SK-N-SH treated with all-trans-retinoic acid at 6 μM for 48 hours (cell line): Measurements from ENCODE around the gene CD22.
"Not testable (repeated sequence)": the region's sequence is repeated elsewhere in the genome, so short reads cannot be mapped to it uniquely, and the experiment has no call there.

Experiments
- ATAC-seq: fragments of 200-7000 bp; cut with Tn5 transposase; 3 replicates; pipeline ENCODE4 v1.9.1; 2020; ENCODE audit warnings: mild to moderate bottlenecking, moderate library complexity
- ARNTL ChIP-seq: fragments of 450-650 bp; formaldehyde crosslinking; IDR thresholded peaks from 2 replicates; pipeline ENCODE4 v1.5.0; 2020; ENCODE audit warnings: low read depth, mild to moderate bottlenecking, moderate library complexity, borderline replicate concordance
- BACH2 ChIP-seq: fragments of 250-450 bp; sonication (Bioruptor Pico); IDR thresholded peaks from 2 replicates; pipeline ENCODE4 v1.9.0; 2021; ENCODE audit warnings: mild to moderate bottlenecking, borderline replicate concordance
- CSDC2 ChIP-seq: fragments of 250-450 bp; sonication (Bioruptor Pico); IDR thresholded peaks from 2 replicates; pipeline ENCODE4 v1.5.0; 2020; ENCODE audit warnings: mild to moderate bottlenecking, moderate library complexity
- CSRNP3 ChIP-seq: fragments of 250-450 bp; sonication (Bioruptor Pico); IDR thresholded peaks from 2 replicates; pipeline ENCODE4 v1.5.1; 2021; ENCODE audit warnings: mild to moderate bottlenecking, moderate library complexity
- ESRRG ChIP-seq: fragments of 250-450 bp; sonication (Bioruptor Pico); IDR thresholded peaks from 2 replicates; pipeline ENCODE4 v1.6.1; 2021; ENCODE audit warnings: mild to moderate bottlenecking
- GLIS3 ChIP-seq: fragments of 250-450 bp; sonication (Bioruptor Pico); IDR thresholded peaks from 2 replicates; pipeline ENCODE4 v1.5.0; 2020; ENCODE audit warnings: mild to moderate bottlenecking, moderate library complexity
- OSR1 ChIP-seq: fragments of 250-450 bp; sonication (Bioruptor Pico); IDR thresholded peaks from 2 replicates; pipeline ENCODE4 v1.8.0; 2022; ENCODE audit warnings: moderate library complexity, mild to moderate bottlenecking, inconsistent platforms
- PPARA ChIP-seq: fragments of 250-450 bp; sonication (Bioruptor Pico); IDR thresholded peaks from 2 replicates; pipeline ENCODE4 v1.5.0; 2020; ENCODE audit warnings: mild to moderate bottlenecking, borderline replicate concordance
- RARB ChIP-seq: fragments of 250-450 bp; sonication (Bioruptor Pico); IDR thresholded peaks from 2 replicates; pipeline ENCODE4 v1.8.0; 2021; ENCODE audit warnings: mild to moderate bottlenecking, moderate library complexity
- SNAI2 ChIP-seq: fragments of 250-450 bp; sonication (Bioruptor Pico); IDR thresholded peaks from 2 replicates; pipeline ENCODE4 v1.5.0; 2020; ENCODE audit warnings: mild to moderate bottlenecking, moderate library complexity
- TCF4 ChIP-seq: fragments of 250-450 bp; sonication (Bioruptor Pico); IDR thresholded peaks from 2 replicates; pipeline ENCODE4 v1.8.0; 2021; ENCODE audit warnings: mild to moderate bottlenecking, moderate library complexity, borderline replicate concordance
- TOX ChIP-seq: fragments of 250-450 bp; sonication (Bioruptor Pico); IDR thresholded peaks from 2 replicates; pipeline ENCODE4 v1.8.0; 2021; ENCODE audit warnings: mild to moderate bottlenecking, moderate library complexity, borderline replicate concordance
- ZC3H10 ChIP-seq: fragments of 250-450 bp; sonication (Bioruptor Pico); IDR thresholded peaks from 2 replicates; pipeline ENCODE4 v1.5.1; 2021; ENCODE audit warnings: mild to moderate bottlenecking, moderate library complexity
- ZFP3 ChIP-seq: fragments of 250-450 bp; sonication (Bioruptor Pico); IDR thresholded peaks from 2 replicates; pipeline ENCODE4 v1.5.0; 2020; ENCODE audit warnings: mild to moderate bottlenecking, moderate library complexity
- ZNF70 ChIP-seq: fragments of 450-650 bp; formaldehyde crosslinking; IDR thresholded peaks from 2 replicates; pipeline ENCODE4 v1.5.0; 2020; ENCODE audit warnings: mild to moderate bottlenecking, moderate library complexity
- ZNF8 ChIP-seq: fragments of 450-650 bp; formaldehyde crosslinking; IDR thresholded peaks from 2 replicates; pipeline ENCODE4 v1.5.0; 2020; ENCODE audit warnings: mild to moderate bottlenecking, moderate library complexity
- TF ChIP-seq, protein P1 (sequence below): fragments of 250-450 bp; sonication (Bioruptor Pico); IDR thresholded peaks from 2 replicates; pipeline ENCODE4 v1.5.1; 2020; ENCODE audit warnings: low read depth, mild to moderate bottlenecking, moderate library complexity
- TF ChIP-seq, protein P2 (sequence below): fragments of 250-450 bp; sonication (Bioruptor Pico); IDR thresholded peaks from 2 replicates; pipeline ENCODE4 v1.8.0; 2020; ENCODE audit warnings: mild to moderate bottlenecking, moderate library complexity, borderline replicate concordance
- TF ChIP-seq, protein P3 (sequence below): fragments of 250-450 bp; sonication (Bioruptor Pico); IDR thresholded peaks from 2 replicates; pipeline ENCODE4 v1.5.0; 2020; ENCODE audit warnings: mild to moderate bottlenecking, moderate library complexity

CD22 gene

DNA sequence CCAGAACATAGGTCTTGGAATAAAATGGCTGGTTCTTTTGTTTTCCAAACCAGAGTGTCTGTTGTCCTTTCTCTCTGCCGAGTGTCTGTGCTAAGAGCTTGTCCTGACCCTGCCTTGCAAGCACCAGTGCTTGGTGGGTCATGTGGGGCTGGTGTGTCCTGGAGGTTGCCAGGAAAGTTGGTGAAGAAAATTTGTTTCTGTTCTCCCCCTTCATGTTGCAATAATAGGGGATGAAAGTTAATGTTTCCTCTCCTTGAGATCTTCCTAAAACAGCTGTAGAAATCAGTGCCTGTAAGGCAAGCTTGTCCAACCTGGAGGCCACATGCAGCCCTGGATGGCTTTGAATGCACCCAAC, 43.9 kb upstream of the CD22 start (continued):
- TF ChIP-seq, protein P1, sequence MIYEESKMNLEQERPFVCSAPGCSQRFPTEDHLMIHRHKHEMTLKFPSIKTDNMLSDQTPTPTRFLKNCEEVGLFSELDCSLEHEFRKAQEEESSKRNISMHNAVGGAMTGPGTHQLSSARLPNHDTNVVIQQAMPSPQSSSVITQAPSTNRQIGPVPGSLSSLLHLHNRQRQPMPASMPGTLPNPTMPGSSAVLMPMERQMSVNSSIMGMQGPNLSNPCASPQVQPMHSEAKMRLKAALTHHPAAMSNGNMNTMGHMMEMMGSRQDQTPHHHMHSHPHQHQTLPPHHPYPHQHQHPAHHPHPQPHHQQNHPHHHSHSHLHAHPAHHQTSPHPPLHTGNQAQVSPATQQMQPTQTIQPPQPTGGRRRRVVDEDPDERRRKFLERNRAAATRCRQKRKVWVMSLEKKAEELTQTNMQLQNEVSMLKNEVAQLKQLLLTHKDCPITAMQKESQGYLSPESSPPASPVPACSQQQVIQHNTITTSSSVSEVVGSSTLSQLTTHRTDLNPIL = no peak
- TF ChIP-seq, protein P2, sequence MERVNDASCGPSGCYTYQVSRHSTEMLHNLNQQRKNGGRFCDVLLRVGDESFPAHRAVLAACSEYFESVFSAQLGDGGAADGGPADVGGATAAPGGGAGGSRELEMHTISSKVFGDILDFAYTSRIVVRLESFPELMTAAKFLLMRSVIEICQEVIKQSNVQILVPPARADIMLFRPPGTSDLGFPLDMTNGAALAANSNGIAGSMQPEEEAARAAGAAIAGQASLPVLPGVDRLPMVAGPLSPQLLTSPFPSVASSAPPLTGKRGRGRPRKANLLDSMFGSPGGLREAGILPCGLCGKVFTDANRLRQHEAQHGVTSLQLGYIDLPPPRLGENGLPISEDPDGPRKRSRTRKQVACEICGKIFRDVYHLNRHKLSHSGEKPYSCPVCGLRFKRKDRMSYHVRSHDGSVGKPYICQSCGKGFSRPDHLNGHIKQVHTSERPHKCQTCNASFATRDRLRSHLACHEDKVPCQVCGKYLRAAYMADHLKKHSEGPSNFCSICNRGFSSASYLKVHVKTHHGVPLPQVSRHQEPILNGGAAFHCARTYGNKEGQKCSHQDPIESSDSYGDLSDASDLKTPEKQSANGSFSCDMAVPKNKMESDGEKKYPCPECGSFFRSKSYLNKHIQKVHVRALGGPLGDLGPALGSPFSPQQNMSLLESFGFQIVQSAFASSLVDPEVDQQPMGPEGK (CRISPR knock-in tag) = no peak
- TF ChIP-seq CSRNP3 (CRISPR knock-in tag) = no peak
- no peak for TF ChIP-seq ZNF8 (CRISPR knock-in tag)

DNA sequence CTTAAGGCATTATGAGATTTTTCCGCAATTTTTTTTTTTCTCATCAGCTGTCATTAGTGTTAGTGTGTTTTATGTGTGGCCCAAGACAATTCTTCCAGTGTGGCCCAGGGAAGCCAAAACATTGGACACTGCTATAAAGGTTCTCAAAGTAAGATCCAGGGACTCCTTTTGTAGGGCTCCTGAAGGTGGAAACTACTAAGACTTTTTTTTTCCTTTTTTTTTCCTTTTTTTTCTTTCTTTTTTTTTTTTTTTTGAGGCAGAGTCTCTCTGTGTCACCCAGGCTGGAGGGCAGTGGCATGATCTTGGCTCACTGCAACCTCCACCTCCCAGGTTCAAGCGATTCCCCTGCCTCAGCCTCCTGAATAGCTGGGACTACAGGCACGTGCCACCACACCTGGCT, 43.5 kb upstream of the CD22 start:
- ATAC-seq = not testable (repeated sequence)

DNA sequence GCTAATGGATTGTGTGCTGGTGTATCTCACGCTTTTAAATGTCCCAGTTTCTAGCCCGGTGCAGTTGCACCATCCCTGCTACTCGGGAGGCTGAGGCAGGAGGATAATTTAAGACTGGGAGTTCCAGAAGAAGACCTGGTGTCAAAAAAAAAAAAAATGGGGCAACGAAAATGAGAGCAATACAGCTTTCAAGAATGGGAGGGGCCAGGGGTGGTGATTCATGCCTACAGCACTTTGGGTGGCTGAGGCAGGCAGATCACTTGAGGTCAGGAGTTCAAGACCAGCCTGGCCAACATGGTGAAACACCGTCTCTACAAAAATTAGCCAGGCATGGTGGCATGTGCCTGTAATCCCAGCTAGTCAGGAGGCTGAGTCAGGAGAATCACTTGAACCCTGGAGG, 42.9 kb upstream of the CD22 start:
- ATAC-seq = not testable (repeated sequence)

- ATAC-seq = no peak
- TF ChIP-seq ZNF70 (CRISPR knock-in tag) = no peak
Measured at GRCh38 chr19:35287713-35288112, 41.3 kb upstream of the CD22 start.

DNA sequence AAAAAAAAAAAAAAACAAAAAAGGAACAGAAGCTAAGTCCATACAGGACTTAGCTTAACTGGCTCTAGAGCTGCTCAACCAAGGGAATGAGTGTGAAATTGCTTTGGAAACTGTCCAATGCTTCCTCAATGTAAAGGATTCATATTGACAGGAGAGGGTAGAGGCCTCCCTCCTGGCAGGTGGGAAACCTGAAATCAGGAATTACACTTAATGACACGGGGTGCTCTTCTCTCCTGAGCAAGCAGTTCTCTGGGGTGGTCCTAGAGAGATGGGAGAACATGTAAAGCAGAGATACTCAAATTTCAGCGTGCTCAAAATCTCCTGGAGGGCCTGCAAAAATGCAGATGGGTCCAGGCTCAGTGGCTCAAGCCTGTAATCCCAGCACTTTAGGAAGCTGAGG, 40.7 kb upstream of the CD22 start:
- ATAC-seq = no peak
- no peak for TF ChIP-seq CSDC2 (CRISPR knock-in tag)
- TF ChIP-seq GLIS3 (CRISPR knock-in tag) = no peak
- TF ChIP-seq, protein P2 (CRISPR knock-in tag) = no peak
- no peak for TF ChIP-seq BACH2

DNA sequence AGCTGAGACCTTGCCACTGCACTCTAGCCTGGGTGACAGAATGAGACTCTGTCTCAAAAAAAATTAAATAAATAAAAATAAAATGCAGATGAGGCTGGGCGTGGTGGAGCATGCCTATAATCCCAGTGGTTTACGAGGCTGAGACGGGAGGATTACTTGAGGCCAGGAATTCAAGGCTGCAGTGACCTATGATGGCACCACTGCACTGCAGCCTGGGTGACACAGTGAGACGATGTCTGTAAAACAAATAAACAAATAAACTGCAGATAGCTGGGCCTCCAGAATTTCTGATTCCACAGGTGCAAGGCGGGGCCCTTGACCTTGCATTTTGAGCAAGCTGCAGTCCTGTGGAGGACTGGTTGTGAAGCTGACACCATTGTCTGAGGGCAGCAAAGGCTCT, 40.1 kb upstream of the CD22 start:
- no peak for ATAC-seq
- no peak for TF ChIP-seq ZNF8 (CRISPR knock-in tag)
- no peak for TF ChIP-seq GLIS3 (CRISPR knock-in tag)
- no peak for TF ChIP-seq TCF4 (CRISPR knock-in tag)
- no peak for TF ChIP-seq CSDC2 (CRISPR knock-in tag)
- TF ChIP-seq OSR1 (CRISPR knock-in tag) = no peak
- TF ChIP-seq ZFP3 (CRISPR knock-in tag) = no peak
- TF ChIP-seq ARNTL = no peak
- no peak for TF ChIP-seq ESRRG (CRISPR knock-in tag)
- no peak for TF ChIP-seq ZC3H10
- no peak for TF ChIP-seq PPARA (CRISPR knock-in tag)
- TF ChIP-seq RARB (CRISPR knock-in tag) = no peak
- TF ChIP-seq, protein P2 (CRISPR knock-in tag) = no peak
- no peak for TF ChIP-seq CSRNP3 (CRISPR knock-in tag)
- TF ChIP-seq ZNF70 (CRISPR knock-in tag) = no peak
- no peak for TF ChIP-seq BACH2
- TF ChIP-seq SNAI2 (CRISPR knock-in tag) = no peak
- TF ChIP-seq, protein P3, sequence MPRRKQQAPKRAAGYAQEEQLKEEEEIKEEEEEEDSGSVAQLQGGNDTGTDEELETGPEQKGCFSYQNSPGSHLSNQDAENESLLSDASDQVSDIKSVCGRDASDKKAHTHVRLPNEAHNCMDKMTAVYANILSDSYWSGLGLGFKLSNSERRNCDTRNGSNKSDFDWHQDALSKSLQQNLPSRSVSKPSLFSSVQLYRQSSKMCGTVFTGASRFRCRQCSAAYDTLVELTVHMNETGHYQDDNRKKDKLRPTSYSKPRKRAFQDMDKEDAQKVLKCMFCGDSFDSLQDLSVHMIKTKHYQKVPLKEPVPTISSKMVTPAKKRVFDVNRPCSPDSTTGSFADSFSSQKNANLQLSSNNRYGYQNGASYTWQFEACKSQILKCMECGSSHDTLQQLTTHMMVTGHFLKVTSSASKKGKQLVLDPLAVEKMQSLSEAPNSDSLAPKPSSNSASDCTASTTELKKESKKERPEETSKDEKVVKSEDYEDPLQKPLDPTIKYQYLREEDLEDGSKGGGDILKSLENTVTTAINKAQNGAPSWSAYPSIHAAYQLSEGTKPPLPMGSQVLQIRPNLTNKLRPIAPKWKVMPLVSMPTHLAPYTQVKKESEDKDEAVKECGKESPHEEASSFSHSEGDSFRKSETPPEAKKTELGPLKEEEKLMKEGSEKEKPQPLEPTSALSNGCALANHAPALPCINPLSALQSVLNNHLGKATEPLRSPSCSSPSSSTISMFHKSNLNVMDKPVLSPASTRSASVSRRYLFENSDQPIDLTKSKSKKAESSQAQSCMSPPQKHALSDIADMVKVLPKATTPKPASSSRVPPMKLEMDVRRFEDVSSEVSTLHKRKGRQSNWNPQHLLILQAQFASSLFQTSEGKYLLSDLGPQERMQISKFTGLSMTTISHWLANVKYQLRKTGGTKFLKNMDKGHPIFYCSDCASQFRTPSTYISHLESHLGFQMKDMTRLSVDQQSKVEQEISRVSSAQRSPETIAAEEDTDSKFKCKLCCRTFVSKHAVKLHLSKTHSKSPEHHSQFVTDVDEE = no peak
- TF ChIP-seq TOX (CRISPR knock-in tag) = no peak
